HG03135 (cell line): ENCODE data around the gene CHKB.
"Not testable (repeated sequence)": the region's sequence is repeated elsewhere in the genome, so short reads cannot be mapped to it uniquely, and the experiment has no call there.

Experiments
- ATAC-seq: cut with Tn5 transposase; IDR thresholded peaks from one replicate; pipeline ENCODE4 v1.9.1; 2021; ENCODE audit warnings: mild to moderate bottlenecking, moderate library complexity; ENCODE audit not compliant: unreplicated experiment

The CHKB gene

GRCh38 chr22:50612528-50613221, 30.0 kb upstream of the CHKB start:
- ATAC-seq = no peak

- ATAC-seq = no peak
Measured at GRCh38 chr22:50612168-50612527, 29.5 kb upstream of the CHKB start.

GRCh38 chr22:50611341-50612060, 28.9 kb upstream of the CHKB start:
- no peak for ATAC-seq

GRCh38 chr22:50610581-50610980, 27.9 kb upstream of the CHKB start:
- ATAC-seq = no peak

GRCh38 chr22:50610041-50610451, 27.4 kb upstream of the CHKB start:
- ATAC-seq = no peak

- no peak for ATAC-seq
Measured at GRCh38 chr22:50609599-50609998, 26.9 kb upstream of the CHKB start.

- no peak for ATAC-seq
Measured at GRCh38 chr22:50608996-50609395, 26.3 kb upstream of the CHKB start.

GRCh38 chr22:50608058-50608840, 25.6 kb upstream of the CHKB start:
- not testable (repeated sequence) for ATAC-seq

- ATAC-seq = no peak
Measured at GRCh38 chr22:50607659-50608020, 25.0 kb upstream of the CHKB start.

- ATAC-seq = no peak
Measured at GRCh38 chr22:50606946-50607658, 24.5 kb upstream of the CHKB start.

GRCh38 chr22:50606165-50606945, 23.7 kb upstream of the CHKB start:
- no peak for ATAC-seq

- ATAC-seq = no peak
Measured at GRCh38 chr22:50605613-50606074, 23.0 kb upstream of the CHKB start.

- no peak for ATAC-seq
Measured at GRCh38 chr22:50605002-50605612, 22.5 kb upstream of the CHKB start.

- no peak for ATAC-seq
Measured at GRCh38 chr22:50604256-50605001, 21.8 kb upstream of the CHKB start.

- ATAC-seq = no peak
Measured at GRCh38 chr22:50603511-50604255, 21.0 kb upstream of the CHKB start.

GRCh38 chr22:50602338-50602700, 19.7 kb upstream of the CHKB start:
- ATAC-seq = no peak

- ATAC-seq = no peak
Measured at GRCh38 chr22:50601669-50602337, 19.2 kb upstream of the CHKB start.
